Measurements from ENCODE around the gene PDX1. TPM values are rescaled to one million over a fixed set of nuclear protein-coding genes. Genes with fewer than 3 reads are reported as not detected.

Gene PDX1
- total RNA-seq, 1 experiment from 2014 or later: not detected

DNA sequence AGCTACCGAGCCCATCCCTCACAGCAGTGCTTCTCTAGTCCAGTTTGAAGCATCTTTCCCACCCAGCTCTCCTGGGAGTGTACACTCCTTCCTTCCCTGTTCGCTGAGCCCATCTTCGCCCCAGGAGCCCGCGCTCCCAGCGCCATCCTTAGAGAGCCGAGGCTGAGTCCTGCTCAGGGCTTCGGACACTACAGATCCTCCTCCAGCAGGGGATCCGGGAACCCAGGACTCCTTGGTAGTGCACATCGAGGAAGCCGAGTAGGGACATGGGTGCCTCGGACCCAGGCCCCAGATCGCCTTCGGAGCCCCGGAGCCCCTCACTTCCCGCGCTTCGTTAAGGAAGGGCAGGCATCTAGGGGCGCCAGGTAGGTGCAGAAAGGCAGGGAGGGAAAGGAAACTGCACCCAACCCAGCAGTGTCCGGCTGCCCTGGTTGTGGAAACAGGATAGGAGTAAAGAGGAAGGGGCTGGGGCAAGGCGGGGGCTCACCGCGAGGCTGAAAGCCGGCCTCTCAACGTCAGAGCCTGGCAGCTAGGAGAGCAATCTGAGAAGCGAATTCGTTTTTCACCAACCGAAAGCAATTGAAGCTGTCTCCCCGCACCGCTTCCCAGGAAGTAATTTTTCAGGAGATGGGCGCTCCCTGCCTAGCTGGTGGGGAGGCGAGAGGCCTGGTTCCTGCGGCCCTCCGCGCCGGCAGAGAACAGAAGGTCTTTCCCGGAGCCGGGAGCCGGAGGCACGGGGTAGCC lies 1.0 kb downstream of the PDX1 start (continued):
- TF ChIP-seq, protein P1, sequence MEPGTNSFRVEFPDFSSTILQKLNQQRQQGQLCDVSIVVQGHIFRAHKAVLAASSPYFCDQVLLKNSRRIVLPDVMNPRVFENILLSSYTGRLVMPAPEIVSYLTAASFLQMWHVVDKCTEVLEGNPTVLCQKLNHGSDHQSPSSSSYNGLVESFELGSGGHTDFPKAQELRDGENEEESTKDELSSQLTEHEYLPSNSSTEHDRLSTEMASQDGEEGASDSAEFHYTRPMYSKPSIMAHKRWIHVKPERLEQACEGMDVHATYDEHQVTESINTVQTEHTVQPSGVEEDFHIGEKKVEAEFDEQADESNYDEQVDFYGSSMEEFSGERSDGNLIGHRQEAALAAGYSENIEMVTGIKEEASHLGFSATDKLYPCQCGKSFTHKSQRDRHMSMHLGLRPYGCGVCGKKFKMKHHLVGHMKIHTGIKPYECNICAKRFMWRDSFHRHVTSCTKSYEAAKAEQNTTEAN (CRISPR knock-in tag; IDR thresholded peaks at IDR 0.05): no peak
- TF ChIP-seq, protein P2, sequence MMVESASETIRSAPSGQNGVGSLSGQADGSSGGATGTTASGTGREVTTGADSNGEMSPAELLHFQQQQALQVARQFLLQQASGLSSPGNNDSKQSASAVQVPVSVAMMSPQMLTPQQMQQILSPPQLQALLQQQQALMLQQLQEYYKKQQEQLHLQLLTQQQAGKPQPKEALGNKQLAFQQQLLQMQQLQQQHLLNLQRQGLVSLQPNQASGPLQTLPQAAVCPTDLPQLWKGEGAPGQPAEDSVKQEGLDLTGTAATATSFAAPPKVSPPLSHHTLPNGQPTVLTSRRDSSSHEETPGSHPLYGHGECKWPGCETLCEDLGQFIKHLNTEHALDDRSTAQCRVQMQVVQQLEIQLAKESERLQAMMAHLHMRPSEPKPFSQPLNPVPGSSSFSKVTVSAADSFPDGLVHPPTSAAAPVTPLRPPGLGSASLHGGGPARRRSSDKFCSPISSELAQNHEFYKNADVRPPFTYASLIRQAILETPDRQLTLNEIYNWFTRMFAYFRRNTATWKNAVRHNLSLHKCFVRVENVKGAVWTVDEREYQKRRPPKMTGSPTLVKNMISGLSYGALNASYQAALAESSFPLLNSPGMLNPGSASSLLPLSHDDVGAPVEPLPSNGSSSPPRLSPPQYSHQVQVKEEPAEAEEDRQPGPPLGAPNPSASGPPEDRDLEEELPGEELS (CRISPR knock-in tag; IDR thresholded peaks at IDR 0.05): no peak
- TF ChIP-seq JUN (CRISPR knock-in tag; IDR thresholded peaks at IDR 0.05) (no peak), ZNF423 (CRISPR knock-in tag; IDR thresholded peaks at IDR 0.05) (no peak), PRRX2 (CRISPR knock-in tag; IDR thresholded peaks at IDR 0.05) (no peak), TCF7 (CRISPR knock-in tag; IDR thresholded peaks at IDR 0.05; ENCODE audit: low read depth) (no peak)

DNA sequence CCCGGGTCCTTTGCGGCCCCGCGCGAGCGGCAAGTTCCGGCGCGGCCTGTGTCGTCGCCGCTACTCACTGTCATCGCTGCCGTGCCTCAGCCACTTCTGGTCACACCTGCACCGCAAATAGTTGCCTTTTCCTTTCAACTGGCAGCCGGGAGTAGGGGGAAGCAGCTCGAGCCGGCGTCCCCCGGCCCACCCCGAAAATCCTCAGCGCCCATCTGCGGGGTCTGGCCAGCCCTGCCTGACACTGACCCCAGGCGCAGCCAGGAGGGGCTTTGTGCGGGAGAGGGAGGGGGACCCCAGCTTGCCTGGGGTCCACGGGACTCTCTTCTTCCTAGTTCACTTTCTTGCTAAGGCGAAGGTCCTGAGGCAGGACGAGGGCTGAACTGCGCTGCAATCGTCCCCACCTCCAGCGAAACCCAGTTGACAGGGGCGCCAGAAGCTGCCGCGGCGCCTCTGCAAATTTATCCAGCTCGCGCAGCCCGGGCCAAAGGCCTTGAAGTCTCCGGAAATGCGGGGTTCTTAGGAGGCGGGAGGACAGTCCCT lies 1.7 kb downstream of the PDX1 start:
- Mint-ChIP-seq H3K9me3 (no peaks in the 10 kb centered on the region), H3K4me3 (no peak overlapping the region; the same call in 1 of the 2 replicates), H3K27ac (no peak overlapping the region), H3K4me1 (peaks cover 46% of the 10 kb centered on the region), H3K27me3 (ENCODE audit: low read depth) (peaks cover 99% of the 10 kb centered on the region), H3K36me3 (peaks cover 4% of the 10 kb centered on the region; the same call in 1 of the 2 replicates)
- ATAC-seq: no peak
- CTCF ChIA-PET: interaction anchor here (1.0 to 4.3 kb wide), 5 partner anchors 33 to 95 kb away, joined by 3 to 35 read pairs (median 7); no protein-coding TSS in a partner anchor
- POLR2A ChIA-PET: no interaction called here
- TF ChIP-seq, protein P3, sequence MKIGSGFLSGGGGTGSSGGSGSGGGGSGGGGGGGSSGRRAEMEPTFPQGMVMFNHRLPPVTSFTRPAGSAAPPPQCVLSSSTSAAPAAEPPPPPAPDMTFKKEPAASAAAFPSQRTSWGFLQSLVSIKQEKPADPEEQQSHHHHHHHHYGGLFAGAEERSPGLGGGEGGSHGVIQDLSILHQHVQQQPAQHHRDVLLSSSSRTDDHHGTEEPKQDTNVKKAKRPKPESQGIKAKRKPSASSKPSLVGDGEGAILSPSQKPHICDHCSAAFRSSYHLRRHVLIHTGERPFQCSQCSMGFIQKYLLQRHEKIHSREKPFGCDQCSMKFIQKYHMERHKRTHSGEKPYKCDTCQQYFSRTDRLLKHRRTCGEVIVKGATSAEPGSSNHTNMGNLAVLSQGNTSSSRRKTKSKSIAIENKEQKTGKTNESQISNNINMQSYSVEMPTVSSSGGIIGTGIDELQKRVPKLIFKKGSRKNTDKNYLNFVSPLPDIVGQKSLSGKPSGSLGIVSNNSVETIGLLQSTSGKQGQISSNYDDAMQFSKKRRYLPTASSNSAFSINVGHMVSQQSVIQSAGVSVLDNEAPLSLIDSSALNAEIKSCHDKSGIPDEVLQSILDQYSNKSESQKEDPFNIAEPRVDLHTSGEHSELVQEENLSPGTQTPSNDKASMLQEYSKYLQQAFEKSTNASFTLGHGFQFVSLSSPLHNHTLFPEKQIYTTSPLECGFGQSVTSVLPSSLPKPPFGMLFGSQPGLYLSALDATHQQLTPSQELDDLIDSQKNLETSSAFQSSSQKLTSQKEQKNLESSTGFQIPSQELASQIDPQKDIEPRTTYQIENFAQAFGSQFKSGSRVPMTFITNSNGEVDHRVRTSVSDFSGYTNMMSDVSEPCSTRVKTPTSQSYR (CRISPR knock-in tag; IDR thresholded peaks at IDR 0.05): no peak
- TF ChIP-seq TEAD4 (CRISPR knock-in tag; IDR thresholded peaks at IDR 0.05): no peak
- TF ChIP-seq GRHL2 (CRISPR knock-in tag; IDR thresholded peaks at IDR 0.05; ENCODE audit: insufficient replicate concordance, severe bottlenecking): no peak
- no peak for TF ChIP-seq FOXJ3 (CRISPR knock-in tag; IDR thresholded peaks at IDR 0.05; ENCODE audit: borderline replicate concordance)
- no peak for TF ChIP-seq PRRX2 (CRISPR knock-in tag; IDR thresholded peaks at IDR 0.05)
- no peak for TF ChIP-seq FOXK1 (CRISPR knock-in tag; IDR thresholded peaks at IDR 0.05)
- TF ChIP-seq NFYB (CRISPR knock-in tag; conservative IDR thresholded peaks at IDR 0.05; ENCODE audit: low read depth): no peak
- TF ChIP-seq CREB1 (CRISPR knock-in tag; IDR thresholded peaks at IDR 0.05): no peak
- TF ChIP-seq RORB (CRISPR knock-in tag; IDR thresholded peaks at IDR 0.05): no peak
- no peak for TF ChIP-seq SMAD3 (CRISPR knock-in tag; IDR thresholded peaks at IDR 0.05; ENCODE audit: borderline replicate concordance)
- TF ChIP-seq HMGA2 (CRISPR knock-in tag; IDR thresholded peaks at IDR 0.05): no peak
- no peak for TF ChIP-seq ZNF121 (CRISPR knock-in tag; IDR thresholded peaks at IDR 0.05)
- no peak for TF ChIP-seq E2F4 (CRISPR knock-in tag; IDR thresholded peaks at IDR 0.05; ENCODE audit: borderline replicate concordance, low read depth)
- TF ChIP-seq, protein P4, sequence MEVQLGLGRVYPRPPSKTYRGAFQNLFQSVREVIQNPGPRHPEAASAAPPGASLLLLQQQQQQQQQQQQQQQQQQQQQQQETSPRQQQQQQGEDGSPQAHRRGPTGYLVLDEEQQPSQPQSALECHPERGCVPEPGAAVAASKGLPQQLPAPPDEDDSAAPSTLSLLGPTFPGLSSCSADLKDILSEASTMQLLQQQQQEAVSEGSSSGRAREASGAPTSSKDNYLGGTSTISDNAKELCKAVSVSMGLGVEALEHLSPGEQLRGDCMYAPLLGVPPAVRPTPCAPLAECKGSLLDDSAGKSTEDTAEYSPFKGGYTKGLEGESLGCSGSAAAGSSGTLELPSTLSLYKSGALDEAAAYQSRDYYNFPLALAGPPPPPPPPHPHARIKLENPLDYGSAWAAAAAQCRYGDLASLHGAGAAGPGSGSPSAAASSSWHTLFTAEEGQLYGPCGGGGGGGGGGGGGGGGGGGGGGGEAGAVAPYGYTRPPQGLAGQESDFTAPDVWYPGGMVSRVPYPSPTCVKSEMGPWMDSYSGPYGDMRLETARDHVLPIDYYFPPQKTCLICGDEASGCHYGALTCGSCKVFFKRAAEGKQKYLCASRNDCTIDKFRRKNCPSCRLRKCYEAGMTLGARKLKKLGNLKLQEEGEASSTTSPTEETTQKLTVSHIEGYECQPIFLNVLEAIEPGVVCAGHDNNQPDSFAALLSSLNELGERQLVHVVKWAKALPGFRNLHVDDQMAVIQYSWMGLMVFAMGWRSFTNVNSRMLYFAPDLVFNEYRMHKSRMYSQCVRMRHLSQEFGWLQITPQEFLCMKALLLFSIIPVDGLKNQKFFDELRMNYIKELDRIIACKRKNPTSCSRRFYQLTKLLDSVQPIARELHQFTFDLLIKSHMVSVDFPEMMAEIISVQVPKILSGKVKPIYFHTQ (CRISPR knock-in tag; IDR thresholded peaks at IDR 0.05): no peak
- TF ChIP-seq ZMAT4 (CRISPR knock-in tag; IDR thresholded peaks at IDR 0.05): no peak
- no peak for TF ChIP-seq ZNF416 (CRISPR knock-in tag; IDR thresholded peaks at IDR 0.05)
- no peak for TF ChIP-seq ZNF219 (CRISPR knock-in tag; IDR thresholded peaks at IDR 0.05; ENCODE audit: borderline replicate concordance)
- TF ChIP-seq SOX15 (CRISPR knock-in tag; IDR thresholded peaks at IDR 0.05): no peak
- DNase-seq (ENCODE audit: low spot score): peak; percentile 28

Data from WTC11 (cell line).